SU-DHL-6 (cell line): ENCODE data around the gene THY1.

ENCODE experiments used
- EZH2phosphoT487 ChIP-seq: fragments of 200-600 bp; sonication (generic), shearing (Covaris generic); conservative IDR thresholded peaks from 2 replicates; pipeline ENCODE4 v1.6.1; 2018; ENCODE audit warnings: mild to moderate bottlenecking, antibody characterized with exemption, low read length, moderate library complexity, mixed read lengths
- TF ChIP-seq, protein P1 (sequence below): fragments of 200-600 bp; sonication (generic); IDR thresholded peaks from one replicate; pipeline ENCODE4 v1.5.1; 2017; ENCODE audit warnings: antibody characterized with exemption, mild to moderate bottlenecking, low read length, moderate library complexity; ENCODE audit not compliant: insufficient read depth, poor library complexity, severe bottlenecking

DNA sequence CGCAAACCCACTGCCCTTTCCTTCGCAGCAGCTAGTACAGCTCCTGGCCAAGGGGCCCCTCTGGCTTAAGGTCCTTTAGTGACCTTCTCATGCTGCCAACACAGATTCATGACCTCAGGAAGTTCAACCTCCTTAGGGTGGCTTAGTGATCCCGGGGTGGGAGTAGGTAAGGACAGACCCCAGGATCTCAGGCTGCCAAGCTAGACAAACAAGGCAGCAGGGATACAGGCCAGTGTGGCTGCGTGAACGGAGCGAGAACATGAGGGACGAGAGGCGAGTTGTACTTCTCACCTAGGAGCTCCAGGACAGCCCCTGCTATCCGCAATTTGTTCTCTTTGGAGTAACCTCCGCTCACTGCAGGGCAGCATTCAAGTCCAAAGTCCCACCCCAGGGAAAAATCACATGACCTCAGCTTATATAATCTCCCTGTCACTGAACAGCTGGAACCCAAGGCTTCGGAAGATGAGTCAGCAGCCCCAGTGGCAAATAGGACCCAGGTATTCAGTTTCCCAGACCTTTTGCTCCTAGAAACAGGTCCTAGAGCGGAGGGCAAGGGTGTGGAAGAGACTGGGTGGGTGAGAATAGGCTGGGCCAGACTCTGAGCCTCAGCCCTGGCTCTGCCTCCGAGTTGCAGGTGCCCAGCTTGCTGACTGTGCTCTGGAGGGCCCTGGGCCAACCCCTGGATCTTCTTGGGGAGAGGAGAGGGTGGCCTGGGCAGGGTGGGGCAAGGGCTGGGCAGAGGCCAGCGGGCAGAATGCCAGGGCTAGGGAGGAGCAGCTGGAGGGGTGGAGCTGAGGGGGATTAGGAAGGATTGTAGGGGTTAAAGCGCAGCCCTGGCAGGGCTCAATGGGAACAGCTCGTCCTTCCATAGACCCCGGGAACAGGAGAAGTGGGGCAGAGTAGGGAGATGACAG, 54.6 kb downstream of the THY1 start:
- TF ChIP-seq, protein P1, sequence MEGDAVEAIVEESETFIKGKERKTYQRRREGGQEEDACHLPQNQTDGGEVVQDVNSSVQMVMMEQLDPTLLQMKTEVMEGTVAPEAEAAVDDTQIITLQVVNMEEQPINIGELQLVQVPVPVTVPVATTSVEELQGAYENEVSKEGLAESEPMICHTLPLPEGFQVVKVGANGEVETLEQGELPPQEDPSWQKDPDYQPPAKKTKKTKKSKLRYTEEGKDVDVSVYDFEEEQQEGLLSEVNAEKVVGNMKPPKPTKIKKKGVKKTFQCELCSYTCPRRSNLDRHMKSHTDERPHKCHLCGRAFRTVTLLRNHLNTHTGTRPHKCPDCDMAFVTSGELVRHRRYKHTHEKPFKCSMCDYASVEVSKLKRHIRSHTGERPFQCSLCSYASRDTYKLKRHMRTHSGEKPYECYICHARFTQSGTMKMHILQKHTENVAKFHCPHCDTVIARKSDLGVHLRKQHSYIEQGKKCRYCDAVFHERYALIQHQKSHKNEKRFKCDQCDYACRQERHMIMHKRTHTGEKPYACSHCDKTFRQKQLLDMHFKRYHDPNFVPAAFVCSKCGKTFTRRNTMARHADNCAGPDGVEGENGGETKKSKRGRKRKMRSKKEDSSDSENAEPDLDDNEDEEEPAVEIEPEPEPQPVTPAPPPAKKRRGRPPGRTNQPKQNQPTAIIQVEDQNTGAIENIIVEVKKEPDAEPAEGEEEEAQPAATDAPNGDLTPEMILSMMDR: no peak
- no peak for TF ChIP-seq EZH2phosphoT487
